Measurements from ENCODE around the gene KRABD2. TPM values are rescaled to one million over a fixed set of nuclear protein-coding genes. Genes with fewer than 3 reads are reported as not detected.

The KRABD2 gene

GRCh38 chr17:8333281-8333680, 43.2 kb downstream of the KRABD2 start:
- TF ChIP-seq, protein P1, sequence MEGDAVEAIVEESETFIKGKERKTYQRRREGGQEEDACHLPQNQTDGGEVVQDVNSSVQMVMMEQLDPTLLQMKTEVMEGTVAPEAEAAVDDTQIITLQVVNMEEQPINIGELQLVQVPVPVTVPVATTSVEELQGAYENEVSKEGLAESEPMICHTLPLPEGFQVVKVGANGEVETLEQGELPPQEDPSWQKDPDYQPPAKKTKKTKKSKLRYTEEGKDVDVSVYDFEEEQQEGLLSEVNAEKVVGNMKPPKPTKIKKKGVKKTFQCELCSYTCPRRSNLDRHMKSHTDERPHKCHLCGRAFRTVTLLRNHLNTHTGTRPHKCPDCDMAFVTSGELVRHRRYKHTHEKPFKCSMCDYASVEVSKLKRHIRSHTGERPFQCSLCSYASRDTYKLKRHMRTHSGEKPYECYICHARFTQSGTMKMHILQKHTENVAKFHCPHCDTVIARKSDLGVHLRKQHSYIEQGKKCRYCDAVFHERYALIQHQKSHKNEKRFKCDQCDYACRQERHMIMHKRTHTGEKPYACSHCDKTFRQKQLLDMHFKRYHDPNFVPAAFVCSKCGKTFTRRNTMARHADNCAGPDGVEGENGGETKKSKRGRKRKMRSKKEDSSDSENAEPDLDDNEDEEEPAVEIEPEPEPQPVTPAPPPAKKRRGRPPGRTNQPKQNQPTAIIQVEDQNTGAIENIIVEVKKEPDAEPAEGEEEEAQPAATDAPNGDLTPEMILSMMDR (IDR thresholded peaks at IDR 0.05), result no peak
- peak overlapping the region in 1 of 2 donors; percentile 11 for H3K27ac ChIP-seq
- no peak for DNase-seq (ENCODE audit: low spot score)

DNA sequence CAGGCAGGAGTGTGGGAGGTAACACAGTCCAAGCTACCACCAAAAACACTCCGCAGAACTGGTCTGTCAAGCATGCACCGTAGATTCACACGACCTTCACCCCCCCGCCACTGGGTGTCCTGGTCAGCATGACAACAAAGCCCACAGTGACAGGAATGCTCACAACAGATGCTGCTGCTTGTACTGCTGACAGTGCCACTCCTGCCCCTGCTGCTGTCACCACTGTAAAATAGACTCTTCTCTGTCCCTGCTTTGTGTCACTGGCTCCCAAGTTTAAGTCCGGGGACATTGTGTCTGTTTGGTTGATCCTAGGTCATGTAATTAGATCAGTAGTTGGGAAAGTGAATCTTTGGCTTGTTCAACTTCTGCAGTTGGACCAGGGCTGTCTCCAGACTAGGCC, 43.8 kb downstream of the KRABD2 start:
- no peaks in the 10 kb centered on the region for H3K27me3 ChIP-seq
- H3K4me1 ChIP-seq, result no peaks in the 10 kb centered on the region
- no peak overlapping the region for H3K4me3 ChIP-seq
- TF ChIP-seq, protein P1 (IDR thresholded peaks at IDR 0.05), result no peak
- no peaks in the 10 kb centered on the region for H3K9me3 ChIP-seq
- H3K27ac ChIP-seq, result peak overlapping the region in 1 of 2 donors; percentile 11
- DNase-seq (ENCODE audit: low spot score), result no peak
- no peaks in the 10 kb centered on the region for H3K36me3 ChIP-seq

More at GRCh38 chr17:8333281-8333680, 43.2 kb downstream of the KRABD2 start:
- Histone ChIP-seq H3K4me3 (no peak overlapping the region), H3K27me3 (no peaks in the 10 kb centered on the region), H3K9me3 (no peaks in the 10 kb centered on the region), H3K36me3 (no peaks in the 10 kb centered on the region), H3K4me1 (peaks cover 0 to 4% of the 10 kb centered on the region in 2 donors)

DNA sequence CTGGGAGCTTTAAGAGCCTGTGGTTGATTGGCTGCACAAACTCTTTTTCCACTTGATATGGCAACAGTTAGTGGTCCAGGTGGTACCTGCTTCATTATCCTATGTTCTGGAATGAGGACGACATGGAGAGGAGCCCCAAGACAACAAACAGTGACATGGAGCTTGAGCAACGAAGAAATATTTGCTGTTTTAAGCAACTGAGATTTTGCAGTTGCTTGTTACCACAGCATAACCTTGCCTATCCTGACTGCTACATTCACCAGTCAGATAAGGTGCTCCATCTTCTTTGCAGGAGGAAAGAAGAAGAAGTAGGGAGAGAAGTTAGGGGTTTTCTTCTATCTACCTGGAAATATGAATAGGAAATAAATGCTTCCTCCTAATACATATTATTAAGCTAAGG, 44.4 kb downstream of the KRABD2 start:
- H3K27me3 ChIP-seq, result no peaks in the 10 kb centered on the region
- H3K36me3 ChIP-seq, result no peaks in the 10 kb centered on the region
- no peak overlapping the region for H3K27ac ChIP-seq
- DNase-seq (ENCODE audit: low spot score), result no peak
- no peaks in the 10 kb centered on the region for H3K9me3 ChIP-seq
- H3K4me1 ChIP-seq, result peaks cover 0 to 4% of the 10 kb centered on the region in 2 donors
- H3K4me3 ChIP-seq, result no peak overlapping the region
- TF ChIP-seq, protein P1 (IDR thresholded peaks at IDR 0.05), result no peak

- H3K36me3 ChIP-seq, result no peaks in the 10 kb centered on the region
- peaks cover 0 to 20% of the 10 kb centered on the region in 2 donors for H3K4me1 ChIP-seq
- no peaks in the 10 kb centered on the region for H3K9me3 ChIP-seq
- H3K27ac ChIP-seq, result peak overlapping the region in 1 of 2 donors; percentile 70
- H3K27me3 ChIP-seq, result no peaks in the 10 kb centered on the region
- peak overlapping the region; percentile 38 to 61 for H3K4me3 ChIP-seq
- TF ChIP-seq, protein P1 (IDR thresholded peaks at IDR 0.05), result no peak
- DNase-seq (ENCODE audit: low spot score), result no peak
Observed at GRCh38 chr17:8327303-8327649, 49.2 kb downstream of the KRABD2 start.

Other genes with a start within 250 kb of the KRABD2 start
- 10 to 100 TPM; 59.4 to 75.0 TPM for gene PER1, start 224.3 kb downstream of the KRABD2 start, total RNA-seq
- 10 to 100 TPM; 27.4 to 39.7 TPM for gene VAMP2, start 213.8 kb downstream of the KRABD2 start, total RNA-seq
- gene TMEM107, start 200.3 kb downstream of the KRABD2 start, total RNA-seq, result 10 to 100 TPM in 1 of 2 donors, 1 to 10 TPM in 1; 7.3 to 11.0 TPM
- gene BORCS6, start 186.5 kb downstream of the KRABD2 start, total RNA-seq, result 10 to 100 TPM; 10.2 to 10.8 TPM
- 1 to 10 TPM in 1 of 2 donors, not detected in 1; 1.8 TPM for gene AURKB, start 166.1 kb downstream of the KRABD2 start, total RNA-seq
- 1 to 10 TPM; 4.2 to 8.6 TPM for gene CTC1, start 128.6 kb downstream of the KRABD2 start, total RNA-seq
- gene PFAS, start 127.4 kb downstream of the KRABD2 start, total RNA-seq, result 1 to 10 TPM; 4.4 to 5.3 TPM
- 10 to 100 TPM; 24.1 to 29.9 TPM for gene RANGRF, start 88.0 kb downstream of the KRABD2 start, total RNA-seq
- 1 to 10 TPM; 1.2 to 1.6 TPM for gene SLC25A35, start 81.3 kb downstream of the KRABD2 start, total RNA-seq
- gene ARHGEF15, start 66.5 kb downstream of the KRABD2 start, total RNA-seq, result 10 to 100 TPM in 1 of 2 donors, 1 to 10 TPM in 1; 5.9 to 18.7 TPM
- gene ODF4, start 36.9 kb downstream of the KRABD2 start, total RNA-seq, result not detected
- 1,000 to 10,000 TPM; 1,618 to 2,343 TPM for gene RPL26, start 6.5 kb upstream of the KRABD2 start, total RNA-seq
- not detected for gene RNF222, start 21.1 kb upstream of the KRABD2 start, total RNA-seq
- 10 to 100 TPM; 34.9 to 38.7 TPM for gene NDEL1, start 59.2 kb upstream of the KRABD2 start, total RNA-seq

Measured in right atrium auricular region (tissue), 2 donors.